Measurements from ENCODE around the gene ADAM17. TPM values are rescaled to one million over a fixed set of nuclear protein-coding genes. Genes with fewer than 3 reads are reported as not detected.
A peak's percentile ranks its signal among the peaks of the same experiment; 100 is the strongest.

Gene ADAM17
- total and polyA plus RNA-seq, 9 of the 15 experiments (the other 6 are each of a cell fraction or from before 2014, with no cell fraction given): 5.8 to 30.0 (median 19.0) TPM

GRCh38 chr2:9517118-9517782, 38.4 kb downstream of the ADAM17 start (continued):
- TF ChIP-seq POLR2A (conservative IDR thresholded peaks at IDR 0.05): no peak
- no peak for TF ChIP-seq TEAD2 (tag; IDR thresholded peaks at IDR 0.05)
- TF ChIP-seq, protein P1, sequence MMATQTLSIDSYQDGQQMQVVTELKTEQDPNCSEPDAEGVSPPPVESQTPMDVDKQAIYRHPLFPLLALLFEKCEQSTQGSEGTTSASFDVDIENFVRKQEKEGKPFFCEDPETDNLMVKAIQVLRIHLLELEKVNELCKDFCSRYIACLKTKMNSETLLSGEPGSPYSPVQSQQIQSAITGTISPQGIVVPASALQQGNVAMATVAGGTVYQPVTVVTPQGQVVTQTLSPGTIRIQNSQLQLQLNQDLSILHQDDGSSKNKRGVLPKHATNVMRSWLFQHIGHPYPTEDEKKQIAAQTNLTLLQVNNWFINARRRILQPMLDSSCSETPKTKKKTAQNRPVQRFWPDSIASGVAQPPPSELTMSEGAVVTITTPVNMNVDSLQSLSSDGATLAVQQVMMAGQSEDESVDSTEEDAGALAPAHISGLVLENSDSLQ (IDR thresholded peaks at IDR 0.05): peak; percentile 71
- peak; percentile 33; the same call in 1 of the 2 replicates for TF ChIP-seq EP300 (IDR thresholded peaks at IDR 0.05; ENCODE audit: low read length)
- TF ChIP-seq, protein P2, sequence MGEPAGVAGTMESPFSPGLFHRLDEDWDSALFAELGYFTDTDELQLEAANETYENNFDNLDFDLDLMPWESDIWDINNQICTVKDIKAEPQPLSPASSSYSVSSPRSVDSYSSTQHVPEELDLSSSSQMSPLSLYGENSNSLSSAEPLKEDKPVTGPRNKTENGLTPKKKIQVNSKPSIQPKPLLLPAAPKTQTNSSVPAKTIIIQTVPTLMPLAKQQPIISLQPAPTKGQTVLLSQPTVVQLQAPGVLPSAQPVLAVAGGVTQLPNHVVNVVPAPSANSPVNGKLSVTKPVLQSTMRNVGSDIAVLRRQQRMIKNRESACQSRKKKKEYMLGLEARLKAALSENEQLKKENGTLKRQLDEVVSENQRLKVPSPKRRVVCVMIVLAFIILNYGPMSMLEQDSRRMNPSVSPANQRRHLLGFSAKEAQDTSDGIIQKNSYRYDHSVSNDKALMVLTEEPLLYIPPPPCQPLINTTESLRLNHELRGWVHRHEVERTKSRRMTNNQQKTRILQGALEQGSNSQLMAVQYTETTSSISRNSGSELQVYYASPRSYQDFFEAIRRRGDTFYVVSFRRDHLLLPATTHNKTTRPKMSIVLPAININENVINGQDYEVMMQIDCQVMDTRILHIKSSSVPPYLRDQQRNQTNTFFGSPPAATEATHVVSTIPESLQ (CRISPR knock-in tag; IDR thresholded peaks at IDR 0.05): no peak
- peak; percentile 17; the same call in 1 of the 2 replicates for TF ChIP-seq FOXM1 (IDR thresholded peaks at IDR 0.05; ENCODE audit: low read depth)
- TF ChIP-seq FOXM1 (CRISPR knock-in tag; IDR thresholded peaks at IDR 0.05; ENCODE audit: low read depth): no peak
- TF ChIP-seq TCF3 (CRISPR knock-in tag; IDR thresholded peaks at IDR 0.05): peak; percentile 51
- TF ChIP-seq ZNF133 (CRISPR knock-in tag; IDR thresholded peaks at IDR 0.05): no peak
- TF ChIP-seq E2F4 (CRISPR knock-in tag; IDR thresholded peaks at IDR 0.05; ENCODE audit: low read depth): no peak
- peak; percentile 70 for TF ChIP-seq SMARCA4 (IDR thresholded peaks at IDR 0.05)
- TF ChIP-seq RBBP5 (IDR thresholded peaks at IDR 0.05; ENCODE audit: borderline replicate concordance, insufficient read depth, low read length, poor library complexity, severe bottlenecking): peak; percentile 46
- TF ChIP-seq MAX (CRISPR knock-in tag; IDR thresholded peaks at IDR 0.05): no peak
- TF ChIP-seq, protein P3, sequence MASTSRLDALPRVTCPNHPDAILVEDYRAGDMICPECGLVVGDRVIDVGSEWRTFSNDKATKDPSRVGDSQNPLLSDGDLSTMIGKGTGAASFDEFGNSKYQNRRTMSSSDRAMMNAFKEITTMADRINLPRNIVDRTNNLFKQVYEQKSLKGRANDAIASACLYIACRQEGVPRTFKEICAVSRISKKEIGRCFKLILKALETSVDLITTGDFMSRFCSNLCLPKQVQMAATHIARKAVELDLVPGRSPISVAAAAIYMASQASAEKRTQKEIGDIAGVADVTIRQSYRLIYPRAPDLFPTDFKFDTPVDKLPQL (IDR thresholded peaks at IDR 0.05; ENCODE audit: extremely low read depth, insufficient read length): no peak
- no peak for TF ChIP-seq ZNF121 (CRISPR knock-in tag; conservative IDR thresholded peaks at IDR 0.05)
- TF ChIP-seq L3MBTL2 (IDR thresholded peaks at IDR 0.05): 0 out of 2 replicates have a peak, but pooled peaks have one; percentile 28
- TF ChIP-seq, protein P4, sequence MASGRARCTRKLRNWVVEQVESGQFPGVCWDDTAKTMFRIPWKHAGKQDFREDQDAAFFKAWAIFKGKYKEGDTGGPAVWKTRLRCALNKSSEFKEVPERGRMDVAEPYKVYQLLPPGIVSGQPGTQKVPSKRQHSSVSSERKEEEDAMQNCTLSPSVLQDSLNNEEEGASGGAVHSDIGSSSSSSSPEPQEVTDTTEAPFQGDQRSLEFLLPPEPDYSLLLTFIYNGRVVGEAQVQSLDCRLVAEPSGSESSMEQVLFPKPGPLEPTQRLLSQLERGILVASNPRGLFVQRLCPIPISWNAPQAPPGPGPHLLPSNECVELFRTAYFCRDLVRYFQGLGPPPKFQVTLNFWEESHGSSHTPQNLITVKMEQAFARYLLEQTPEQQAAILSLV (tag; IDR thresholded peaks at IDR 0.05): no peak
- TF ChIP-seq JUND (IDR thresholded peaks at IDR 0.05; ENCODE audit: borderline replicate concordance, low read depth, low read length): no peak
- TF ChIP-seq JUND (tag; IDR thresholded peaks at IDR 0.05; ENCODE audit: borderline replicate concordance, low read depth, low read length): 0 out of 3 replicates have a peak, but pooled peaks have one; percentile 35
- peak; percentile 43; the same call in 1 of the 2 replicates for TF ChIP-seq MTA2 (IDR thresholded peaks at IDR 0.05; ENCODE audit: low read depth)
- TF ChIP-seq FOXK1 (CRISPR knock-in tag; IDR thresholded peaks at IDR 0.05; ENCODE audit: borderline replicate concordance): no peak
- no peak for TF ChIP-seq PCBP1 (IDR thresholded peaks at IDR 0.05; ENCODE audit: low read depth, low read length, poor library complexity, severe bottlenecking)
- TF ChIP-seq CBFB (CRISPR knock-in tag; IDR thresholded peaks at IDR 0.05): no peak
- TF ChIP-seq CBFA2T3 (IDR thresholded peaks at IDR 0.05): peak; percentile 36; the same call in 1 of the 2 replicates
